ENCODE measurements around the gene ZNF207.
"Not testable (repeated sequence)": the region's sequence is repeated elsewhere in the genome, so short reads cannot be mapped to it uniquely, and the experiment has no call there.

Gene ZNF207

DNA sequence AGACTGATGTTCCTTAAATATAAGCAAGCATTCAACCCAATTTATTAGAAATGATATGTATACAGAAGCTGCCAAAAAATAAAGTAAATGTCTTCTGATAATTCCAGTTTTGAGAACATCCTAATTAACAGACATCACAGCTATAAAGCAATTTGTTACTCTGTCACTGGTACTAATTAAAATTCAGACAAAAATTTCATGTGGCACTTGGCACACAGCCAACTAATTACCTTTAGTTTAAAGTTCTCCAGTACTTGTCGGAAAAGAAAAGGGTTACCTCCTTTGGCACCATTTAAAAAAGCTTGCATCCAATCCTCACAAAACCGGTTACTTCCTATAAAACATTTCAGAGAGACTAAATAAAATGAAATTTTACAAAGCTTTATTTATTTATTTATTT is 16.8 kb upstream of the ZNF207 start:
- in situ Hi-C loops (cut with MboI; ENCODE audit: low sequenced_read_pairs), result no loop called here

DNA sequence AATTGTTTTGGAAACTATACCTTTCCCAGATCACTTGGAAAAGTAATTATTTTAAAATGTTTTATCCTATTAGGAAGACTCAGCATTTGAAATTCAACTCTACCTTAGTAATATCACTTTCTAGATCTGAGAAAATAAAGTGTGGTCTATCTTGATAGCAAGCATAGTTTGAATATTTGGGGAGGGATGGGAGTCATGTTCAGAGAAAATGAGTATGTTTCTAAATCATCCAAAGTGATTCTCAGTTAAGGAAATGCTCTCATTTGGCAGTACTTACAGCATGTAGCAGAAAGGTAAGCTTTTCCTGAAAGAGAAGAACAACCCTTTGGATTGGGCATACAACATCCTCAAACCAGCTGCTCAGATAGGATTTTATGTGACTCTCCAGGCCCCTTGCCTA is 14.9 kb upstream of the ZNF207 start:
- in situ Hi-C loops (cut with MboI; ENCODE audit: low sequenced_read_pairs), result no loop called here

DNA sequence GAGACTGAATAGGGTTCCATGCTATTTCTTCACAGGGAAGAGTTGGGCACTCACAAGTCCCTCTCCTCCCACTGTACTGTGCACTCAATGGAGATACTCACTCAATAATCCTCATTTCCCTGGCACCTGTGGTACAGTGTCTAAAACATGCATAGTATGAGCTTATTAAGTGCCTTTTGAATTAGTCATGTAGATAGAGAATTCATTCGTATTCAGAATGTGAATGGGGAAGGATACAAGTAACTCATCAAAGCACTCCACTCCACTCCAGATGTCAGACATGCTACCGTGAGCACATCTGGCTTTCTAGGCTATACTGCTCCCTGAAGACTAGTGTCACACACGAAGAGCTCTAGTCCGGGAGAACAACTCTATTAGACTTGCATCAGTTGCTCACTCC is 14.3 kb upstream of the ZNF207 start:
- in situ Hi-C loops (cut with MboI; ENCODE audit: low sequenced_read_pairs), result no loop called here

DNA sequence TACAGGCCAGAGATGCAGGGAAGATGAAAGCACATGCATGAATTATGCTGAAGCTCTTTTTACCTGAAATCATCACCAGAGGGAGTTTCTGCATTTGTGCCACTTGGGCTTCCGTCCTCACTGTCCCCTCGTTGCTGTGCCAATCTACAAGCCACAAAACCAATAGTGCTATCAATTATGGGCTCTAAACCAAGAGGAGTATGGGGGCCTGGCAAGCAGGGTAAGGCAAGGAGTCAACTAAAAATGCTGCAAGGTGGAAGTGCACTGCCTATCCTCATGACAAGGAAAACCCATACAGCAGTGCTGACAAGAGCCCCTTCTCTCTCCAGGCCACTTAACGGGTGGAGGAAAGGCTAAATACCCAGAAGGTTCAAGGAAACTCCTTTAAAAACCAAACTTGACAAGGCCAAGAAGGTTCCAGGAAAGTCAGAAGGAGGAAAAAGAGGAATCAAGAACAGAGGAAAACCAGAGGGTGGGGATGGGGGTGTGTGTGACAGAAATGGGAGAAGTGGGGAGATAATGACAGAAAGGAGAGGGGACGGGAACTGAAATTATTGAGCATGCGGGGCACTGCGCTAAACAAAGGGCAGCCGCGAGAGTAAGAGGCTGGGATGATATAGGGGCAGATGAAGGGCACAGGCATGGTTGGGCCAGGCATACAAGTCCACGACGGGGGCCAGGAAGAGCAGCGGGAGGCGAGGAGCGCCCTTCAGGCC is 8.7 kb upstream of the ZNF207 start:
- in situ Hi-C loops (cut with MboI; ENCODE audit: low sequenced_read_pairs), result no loop called here

GRCh38 chr17:32341857-32342602 is 7.9 kb upstream of the ZNF207 start, which contains the start of gene C17orf75:
TSS of gene C17orf75 (minus strand) at chr17:32342173. CDS start at chr17:32342139, 34 bp downstream.
- in situ Hi-C loops (cut with MboI; ENCODE audit: low sequenced_read_pairs), result no loop called here

GRCh38 chr17:32342603-32343325 is 7.2 kb upstream of the ZNF207 start:
- in situ Hi-C loops (cut with MboI; ENCODE audit: low sequenced_read_pairs), result no loop called here

DNA sequence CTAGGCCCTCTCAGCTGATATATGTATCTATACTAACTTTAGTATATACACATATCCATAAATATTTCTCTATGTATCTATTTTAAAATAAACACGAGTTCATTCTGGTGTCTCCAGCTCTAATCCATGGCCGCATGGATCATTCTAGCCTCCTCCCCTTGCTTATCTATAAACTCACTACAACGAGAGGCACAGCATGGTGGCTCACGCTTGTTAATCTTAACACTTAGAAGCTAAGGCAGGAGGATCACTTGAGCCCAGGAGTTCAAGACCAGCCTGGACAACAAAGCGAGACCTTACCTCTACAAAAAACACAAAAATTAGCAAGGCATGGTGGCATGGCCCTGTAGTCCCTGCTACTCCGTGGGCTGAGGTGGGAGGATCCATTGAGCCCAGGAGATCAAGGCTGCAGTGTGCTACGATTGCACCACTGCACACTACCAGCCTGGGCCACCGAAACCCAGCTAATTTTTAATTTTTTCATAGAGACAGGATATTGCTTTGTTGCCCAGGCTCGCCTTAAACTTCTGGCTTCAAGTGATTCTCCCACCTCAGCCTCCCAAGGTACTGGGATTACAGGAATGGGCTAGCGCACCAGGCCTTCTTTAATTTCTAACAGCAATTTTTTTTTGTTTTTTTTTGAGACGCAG is 3.9 kb upstream of the ZNF207 start:
- in situ Hi-C loops (cut with MboI; ENCODE audit: low sequenced_read_pairs), result no loop called here

- in situ Hi-C loops (cut with MboI; ENCODE audit: low sequenced_read_pairs), result no loop called here
These were observed 1.5 kb upstream of the ZNF207 start for GRCh38 chr17:32348483-32348800.

DNA sequence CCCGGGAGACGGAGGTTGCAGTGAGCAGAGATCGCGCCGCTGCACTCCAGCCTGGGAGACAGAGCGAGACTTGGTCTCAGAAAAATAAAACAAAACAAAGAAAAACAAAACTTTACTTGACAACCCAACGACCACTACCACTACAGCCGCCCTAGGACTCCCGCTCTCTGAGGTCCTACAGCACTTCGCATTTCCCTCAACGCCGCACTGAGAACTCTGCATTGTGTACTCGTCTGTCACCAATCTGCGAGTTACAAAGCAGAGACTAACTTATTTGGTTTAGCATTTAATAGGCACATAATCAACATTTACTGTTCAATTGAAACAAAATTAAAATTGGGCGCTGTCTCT is 479 bp upstream of the ZNF207 start:
- in situ Hi-C loops (cut with MboI; ENCODE audit: low sequenced_read_pairs), result no loop called here

DNA sequence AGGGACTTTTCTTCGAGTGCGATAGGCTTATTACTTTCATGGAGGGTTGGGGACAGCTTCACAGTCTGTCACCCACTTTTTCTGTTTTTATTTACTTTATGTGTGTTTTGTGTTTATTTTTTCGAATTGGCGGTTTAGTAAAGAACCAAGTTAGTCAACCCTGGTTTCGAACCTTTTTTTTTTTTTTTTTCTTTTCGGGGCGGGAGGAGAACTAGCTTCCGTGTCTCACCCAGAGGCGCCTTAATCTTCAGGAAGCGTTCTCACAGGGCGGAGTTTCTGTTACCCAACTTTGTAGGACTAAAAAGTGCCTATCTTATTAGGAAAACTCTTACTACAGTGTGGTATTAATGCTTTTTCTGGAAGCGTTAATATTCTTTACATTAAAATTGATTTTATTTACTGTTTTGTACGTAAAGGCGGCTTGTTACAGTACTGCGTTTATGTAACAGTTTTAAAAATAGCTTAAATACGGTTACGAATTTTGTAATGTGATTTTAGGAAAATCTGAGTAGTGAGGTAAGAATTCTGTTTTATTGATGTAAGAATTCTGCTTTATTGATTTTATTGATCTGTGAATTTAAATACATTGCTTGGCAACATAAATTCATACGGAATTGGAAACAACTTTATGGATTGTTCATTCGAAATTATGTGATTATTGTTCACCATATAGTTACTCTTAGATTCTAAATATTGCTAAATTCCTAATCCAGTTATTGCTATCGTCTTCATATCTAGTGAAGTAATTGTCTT is 885 bp downstream of the ZNF207 start:
- in situ Hi-C loops (cut with MboI; ENCODE audit: low sequenced_read_pairs), result no loop called here

- in situ Hi-C loops (cut with MboI; ENCODE audit: low sequenced_read_pairs), result not testable (repeated sequence)
These were observed 2.8 kb downstream of the ZNF207 start for GRCh38 chr17:32352734-32353133.

GRCh38 chr17:32355649-32356377 is 5.9 kb downstream of the ZNF207 start:
- in situ Hi-C loops (cut with MboI; ENCODE audit: low sequenced_read_pairs), result no loop called here

GRCh38 chr17:32356378-32356743 is 6.4 kb downstream of the ZNF207 start:
- in situ Hi-C loops (cut with MboI; ENCODE audit: low sequenced_read_pairs), result no loop called here

DNA sequence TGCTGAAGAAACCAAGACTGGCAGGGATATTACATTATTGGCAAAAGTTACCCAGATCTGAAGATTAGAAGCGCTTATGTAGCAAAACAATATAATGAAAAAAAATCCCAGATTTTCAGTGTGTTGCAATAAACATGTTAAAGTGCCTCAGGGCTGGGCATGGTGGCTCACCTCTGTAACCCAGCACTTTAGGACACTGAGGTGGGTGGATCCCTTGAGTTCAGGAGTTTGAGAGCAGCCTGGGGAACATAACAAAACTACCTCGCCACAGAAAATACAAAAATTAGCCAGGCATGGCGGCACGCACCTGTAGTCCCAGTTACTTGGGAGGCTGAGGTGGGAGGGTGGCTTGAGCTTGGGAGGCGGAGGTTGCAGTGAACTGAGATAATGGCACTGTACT is 6.8 kb downstream of the ZNF207 start:
- in situ Hi-C loops (cut with MboI; ENCODE audit: low sequenced_read_pairs), result no loop called here

DNA sequence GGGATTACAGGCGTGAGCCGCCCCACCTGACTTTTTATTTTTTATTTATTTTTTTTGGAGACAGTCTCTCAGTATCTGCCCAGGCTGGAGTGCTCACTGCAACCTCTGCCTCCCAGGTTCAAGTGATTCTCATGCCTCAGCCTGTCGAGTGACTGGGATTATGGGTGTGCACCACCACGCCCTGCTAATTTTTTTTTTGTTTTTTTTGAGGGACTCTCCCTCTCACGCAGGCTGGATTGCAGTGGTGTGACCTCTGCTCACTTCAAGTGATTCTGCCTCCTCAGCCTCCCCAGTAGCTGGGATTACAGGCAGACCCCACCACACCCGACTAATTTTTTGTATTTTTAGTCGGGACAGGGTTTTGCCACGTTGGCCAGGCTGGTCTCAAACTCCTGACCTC is 7.7 kb downstream of the ZNF207 start:
- in situ Hi-C loops (cut with MboI; ENCODE audit: low sequenced_read_pairs), result no loop called here

- in situ Hi-C loops (cut with MboI; ENCODE audit: low sequenced_read_pairs), result no loop called here
These were observed 11.3 kb downstream of the ZNF207 start for GRCh38 chr17:32361270-32361669.

DNA sequence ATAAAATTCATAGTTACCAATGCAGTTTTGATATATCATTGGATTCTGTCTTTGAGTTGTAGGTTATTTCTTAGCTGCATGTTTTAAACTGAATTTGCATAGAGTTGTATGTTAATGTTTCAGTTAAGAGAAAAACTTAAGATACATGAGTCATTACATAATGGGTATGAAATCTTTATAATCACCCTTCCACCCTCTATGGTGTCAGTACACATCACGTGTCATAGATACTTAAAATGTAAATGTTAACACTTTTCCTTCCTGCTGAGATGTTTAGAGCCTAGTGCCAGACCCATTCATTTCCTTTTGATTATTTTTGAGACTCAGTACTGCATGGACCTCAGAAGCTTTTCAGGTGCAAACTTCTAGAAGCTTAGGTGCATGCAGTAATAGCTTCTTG is 20.5 kb downstream of the ZNF207 start:
- in situ Hi-C loops (cut with MboI; ENCODE audit: low sequenced_read_pairs), result no loop called here

- in situ Hi-C loops (cut with MboI; ENCODE audit: low sequenced_read_pairs), result no loop called here
These were observed 32.7 kb downstream of the ZNF207 start for GRCh38 chr17:32382526-32383223.

GRCh38 chr17:32383926-32384434 is 34.0 kb downstream of the ZNF207 start:
- in situ Hi-C loops (cut with MboI; ENCODE audit: low sequenced_read_pairs), result no loop called here

Data from HL-60/S4 treated with phorbol 12-myristate 13-acetate at 8.2 ng/mL for 4 days and 3 days (cell line).